Ovary (tissue), 9 donors: Measurements from ENCODE around the gene DOK1. TPM values are rescaled to one million over a fixed set of nuclear protein-coding genes. Genes with fewer than 3 reads are reported as not detected.

Experiments used
- DNase-seq, 5 donors: peaks; one replicate each; pipeline ENCODE4 v3.0.0-alpha.2; 2019 to 2020
- H3K27ac ChIP-seq, 2 donors: fragments of 200-600 bp; one replicate each; pipeline versions ENCODE4 v1.5.1 to v1.8.0; 2019 to 2022
- H3K27me3 ChIP-seq: fragments of 200-600 bp; one replicate; pipeline ENCODE4 v1.8.0; 2022
- H3K36me3 ChIP-seq: fragments of 200-600 bp; sonication (generic); one replicate; pipeline ENCODE4 v1.5.1; 2019
- H3K4me1 ChIP-seq: one replicate; pipeline ENCODE4 v1.8.1; 2013; ENCODE audit warnings: mild to moderate bottlenecking, moderate library complexity; ENCODE audit not compliant: insufficient read depth
- H3K4me3 ChIP-seq: fragments of 200-600 bp; sonication (generic); one replicate; pipeline ENCODE4 v1.5.1; 2017
- H3K9me3 ChIP-seq, 2 donors: fragments of 200-600 bp in 1 of 2; sonication (generic) in 1 of 2; one replicate each; pipeline versions ENCODE4 v1.5.1 to v1.8.1; 2013 to 2019; ENCODE audit warnings: mild to moderate bottlenecking in 1 of 2, moderate library complexity in 1 of 2
- CTCF ChIP-seq, 3 donors: fragments of 450-650 bp in 2 of 3; fragments of 200-600 bp in 1 of 3; IDR thresholded peaks; one replicate each; pipeline versions ENCODE4 v1.5.1 to v1.8.0; 2016 to 2022; ENCODE audit warnings: antibody characterized with exemption in 3 of 3, mild to moderate bottlenecking in 1 of 3
- EP300 ChIP-seq: sonication (generic); formaldehyde crosslinking; IDR thresholded peaks from one replicate; pipeline ENCODE4 v1.6.1; 2017; ENCODE audit warnings: antibody characterized with exemption
- POLR2A ChIP-seq: fragments of 450-650 bp; IDR thresholded peaks from one replicate; pipeline ENCODE4 v1.6.1; 2017; ENCODE audit warnings: antibody characterized with exemption, mild to moderate bottlenecking, moderate library complexity
- WGBS, 3 donors: extraction: QIAGEN DNeasy Blood & Tissue Kit in 1 of 3; methylation state at CpG; one replicate each; pipeline versions ENCODE4 v1.1.5 to v1.1.7; 2013 to 2017; 5-methylcytosine and 5-hydroxymethylcytosine counted together
- intact Hi-C, 4 donors: fragments of 100-400 bp; cut with DNase I; formaldehyde crosslinking; loops; one replicate each; pipeline versions ENCODE4 v1.11.0 to v1.15.1; 2022 to 2023
- polyA plus RNA-seq, 2 donors: library from polyadenylated mRNA; stranded (reverse); fragments of 200-250 nt in 1 of 2; fragments of 350-450 nt in 1 of 2; fragmentation: Illumina TruSeq in 1 of 2; extraction: RNeasy Lipid Tissue Mini Kit (QIAGEN cat#74804) in 1 of 2; gene quantifications; one replicate each; pipeline ENCODE4 v1.2.3, GENCODE V29; 2013 to 2014
- total RNA-seq, 7 donors: library from RNA; depleted of rRNA in 2 of 7; stranded (reverse); fragments of >200 nt in 2 of 7; fragmentation: NEBNext Ultra II Directional in 3 of 7; extraction: Animal tissue kit (Norgen Biotek cat#: 25700) in 3 of 7; gene quantifications; one replicate each; pipeline versions ENCODE4 v1.1.0 to v1.2.4, GENCODE V29; 2016 to 2023
- donor health status: DM: no; HTN: no; CAD: no; lungs with moderate emphysema.
- donor health status: DM: no; HTN: no; CAD: no.
- donor health status: Bipolar disorder and iron deficiency.
- donor health status: DM: yes; HTN: yes; CAD: no.
- donor health status: DM: no; HTN: no; CAD: no.
- donor health status: DM: yes; HTN: yes; CAD: no.

Gene DOK1
- total and polyA plus RNA-seq, 9 donors = 6.5 to 16.0 (median 12.9) TPM

- intact Hi-C loops = no loop called here
These were observed 28.5 kb upstream of the DOK1 start, which contains the start of gene DQX1 for GRCh38 chr2:74525717-74526648. Gene DQX1 (minus strand): TSS chr2:74526231. CDS start chr2:74525729, 502 bp downstream.

GRCh38 chr2:74526649-74527230, 27.8 kb upstream of the DOK1 start:
- intact Hi-C loops = no loop called here
- Histone ChIP-seq H3K36me3 (no peaks in the 10 kb centered on the region), H3K4me3 (no peak overlapping the region), H3K27ac (no peak overlapping the region), H3K9me3 (no peaks in the 10 kb centered on the region), H3K27me3 (no peaks in the 10 kb centered on the region), H3K4me1 (peaks cover 13% of the 10 kb centered on the region)
- no peak for TF ChIP-seq CTCF (IDR thresholded peaks at IDR 0.05)
- WGBS, 3 donors = 97 to 99% (median 98%) methylated on average over 11 of the region's 11 CpGs
- no peak for DNase-seq

More at GRCh38 chr2:74525717-74526648, 28.5 kb upstream of the DOK1 start, which contains the start of gene DQX1:
- 89 to 91% (median 91%) methylated on average over 11 of the region's 11 CpGs for WGBS, 3 donors
- H3K27me3 ChIP-seq = no peaks in the 10 kb centered on the region
- peaks cover 13% of the 10 kb centered on the region for H3K4me1 ChIP-seq
- no peak within 1 kb of the TSS for H3K4me3 ChIP-seq
- H3K9me3 ChIP-seq = no peaks in the 10 kb centered on the region
- no peaks in the 10 kb centered on the region for H3K36me3 ChIP-seq
- no peak within 1 kb of the TSS for H3K27ac ChIP-seq
- TF ChIP-seq CTCF (IDR thresholded peaks at IDR 0.05) (no peak), POLR2A (no peak)
- DNase-seq = no peak

GRCh38 chr2:74527741-74528140, 26.8 kb upstream of the DOK1 start:
- Histone ChIP-seq H3K27ac (no peak overlapping the region), H3K9me3 (no peaks in the 10 kb centered on the region), H3K36me3 (no peaks in the 10 kb centered on the region), H3K4me3 (no peak overlapping the region), H3K4me1 (peaks cover 13% of the 10 kb centered on the region), H3K27me3 (no peaks in the 10 kb centered on the region)
- 91 to 93% (median 93%) methylated on average over 9 of the region's 9 CpGs for WGBS, 3 donors
- TF ChIP-seq CTCF (IDR thresholded peaks at IDR 0.05) = no peak
- no peak for TF ChIP-seq POLR2A
- no peak for TF ChIP-seq EP300
- DNase-seq = peak in 1 of 5 donors; percentile 21
- intact Hi-C loops = no loop called here

GRCh38 chr2:74528600-74529356, 25.7 kb upstream of the DOK1 start:
- no peaks in the 10 kb centered on the region for H3K36me3 ChIP-seq
- WGBS, 3 donors = 15 to 17% (median 16%) methylated on average over 27 to 29 of the region's 29 CpGs
- no peak for DNase-seq
- H3K27me3 ChIP-seq = no peaks in the 10 kb centered on the region
- peak overlapping the region in 1 of 2 donors; percentile 70 for H3K27ac ChIP-seq
- TF ChIP-seq POLR2A = no peak
- TF ChIP-seq CTCF (IDR thresholded peaks at IDR 0.05) = no peak
- TF ChIP-seq EP300 = no peak
- H3K9me3 ChIP-seq = no peaks in the 10 kb centered on the region
- intact Hi-C loops = no loop called here
- peaks cover 13% of the 10 kb centered on the region for H3K4me1 ChIP-seq
- H3K4me3 ChIP-seq = peak overlapping the region; percentile 92
